Adrenal gland (tissue), 12 donors: ENCODE data around the gene FAF1. TPM values are rescaled to one million over a fixed set of nuclear protein-coding genes. Genes with fewer than 3 reads are reported as not detected.
A peak's percentile ranks its signal among the peaks of the same experiment; 100 is the strongest.

Source experiments
- DNase-seq, 7 donors: peaks; one replicate each; pipeline ENCODE4 v3.0.0-alpha.2; 2019 to 2020
- H3K27ac ChIP-seq, 5 donors: fragments of 200-600 bp; sonication (generic) in 4 of 5; 1 replicate in 3 of 5; 2 replicates in 2 of 5; pipeline versions ENCODE4 v1.5.1 to v1.8.0; 2016 to 2020; ENCODE audit warnings: mild to moderate bottlenecking in 1 of 5
- H3K27me3 ChIP-seq: fragments of 200-600 bp; 2 replicates; pipeline ENCODE4 v1.8.0; 2021
- H3K36me3 ChIP-seq, 2 donors: fragments of 200-600 bp; replicated peaks in 1 of 2; 1 replicate in 1 of 2; 2 replicates in 1 of 2; pipeline versions ENCODE4 v1.5.1 to v1.8.0; 2018 to 2022
- H3K4me1 ChIP-seq, 2 donors: fragments of 200-600 bp; replicated peaks in 1 of 2; 1 replicate in 1 of 2; 2 replicates in 1 of 2; pipeline versions ENCODE4 v1.5.1 to v1.8.0; 2018 to 2021
- H3K4me3 ChIP-seq, 4 donors: fragments of 200-600 bp; sonication (generic) in 3 of 4; one replicate each; pipeline ENCODE4 v1.5.1; 2016 to 2018
- H3K9me3 ChIP-seq, 3 donors: fragments of 200-600 bp; sonication (generic) in 1 of 3; replicated peaks in 1 of 3; 1 replicate in 2 of 3; 2 replicates in 1 of 3; pipeline versions ENCODE4 v1.5.1 to v1.8.0; 2016 to 2021
- CTCF ChIP-seq, 6 experiments: fragments of 450-650 bp in 4 of 6; fragments of 200-600 bp in 2 of 6; sonication (generic) in 1 of 6; IDR thresholded peaks; 1 replicate in 5 of 6; 2 replicates in 1 of 6; pipeline versions ENCODE4 v1.5.1 to v1.8.0; 2016 to 2021; ENCODE audit warnings: antibody characterized with exemption in 6 of 6, mild to moderate bottlenecking in 2 of 6, moderate library complexity in 1 of 6
- POLR2A ChIP-seq, 2 donors: fragments of 450-650 bp; IDR thresholded peaks; one replicate each; pipeline ENCODE4 v1.6.1; 2017; ENCODE audit warnings: antibody characterized with exemption in 2 of 2, mild to moderate bottlenecking in 2 of 2, moderate library complexity in 1 of 2
- WGBS, 4 donors: extraction: QIAGEN DNeasy Blood & Tissue Kit in 2 of 4; methylation state at CpG; one replicate each; pipeline versions ENCODE4 v1.1.5 to v1.1.7; 2013 to 2017; 5-methylcytosine and 5-hydroxymethylcytosine counted together
- intact Hi-C, 2 donors: fragments of 100-400 bp; cut with DNase I; formaldehyde crosslinking; loops; one replicate each; pipeline versions ENCODE4 v1.14.1 to v1.15.0; 2022 to 2023
- polyA plus RNA-seq, 3 donors: library from polyadenylated mRNA; stranded (reverse); fragments of 200-250 nt in 2 of 3; fragments of 350-450 nt in 1 of 3; fragmentation: Illumina TruSeq in 1 of 3; extraction: RNeasy Lipid Tissue Mini Kit (QIAGEN cat#74804) in 1 of 3; gene quantifications; one replicate each; pipeline ENCODE4 v1.2.3, GENCODE V29; 2013 to 2014
- total RNA-seq, 9 donors: library from RNA; depleted of rRNA in 4 of 9; stranded (reverse); fragments of >200 nt in 4 of 9; fragments of 120-200 nt in 1 of 9; fragmentation: NEBNext Ultra II Directional in 1 of 9; extraction: Animal tissue kit (Norgen Biotek cat#: 25700) in 1 of 9; gene quantifications; one replicate each; pipeline versions ENCODE4 v1.1.0 to v1.2.4, GENCODE V29; 2013 to 2023
- donor health status: healthy with polysubstance abuse.
- donor health status: Bipolar disorder and iron deficiency.
- donor health status: DM: yes; HTN: yes; CAD: no.
- donor health status: DM: no; HTN: no; CAD: no.
- donor health status: DM: no; HTN: no; CAD: no.
- donor health status: DM: yes; HTN: yes; CAD: no.

The FAF1 gene
- total and polyA plus RNA-seq, 12 donors = 23.4 to 88.4 (median 44.5) TPM

- Histone ChIP-seq H3K27me3 (no peaks in the 10 kb centered on the region), H3K36me3 (no peaks in the 10 kb centered on the region), H3K27ac (no peak overlapping the region), H3K9me3 (no peaks in the 10 kb centered on the region), H3K4me1 (no peaks in the 10 kb centered on the region), H3K4me3 (no peak overlapping the region)
- TF ChIP-seq POLR2A (IDR thresholded peaks at IDR 0.05) = no peak
- TF ChIP-seq CTCF (IDR thresholded peaks at IDR 0.05) = peak in 3 of 6 experiments; percentile 15 to 25 (median 25)
- intact Hi-C loops = no loop called here
- no peak for DNase-seq
- WGBS, 4 donors = 94 to 98% (median 96%) methylated on average over 3 to 6 of the region's 6 CpGs
Observed at GRCh38 chr1:50620680-50621329, 339.3 kb downstream of the FAF1 start.

GRCh38 chr1:50615036-50615750 is 344.9 kb downstream of the FAF1 start:
- no peak overlapping the region for H3K4me3 ChIP-seq
- no peaks in the 10 kb centered on the region for H3K36me3 ChIP-seq
- no peaks in the 10 kb centered on the region for H3K9me3 ChIP-seq
- DNase-seq = no peak
- no peak overlapping the region for H3K27ac ChIP-seq
- H3K4me1 ChIP-seq = no peaks in the 10 kb centered on the region
- no peak for TF ChIP-seq POLR2A (IDR thresholded peaks at IDR 0.05)
- no peak for TF ChIP-seq CTCF (IDR thresholded peaks at IDR 0.05)
- intact Hi-C loops = no loop called here
- H3K27me3 ChIP-seq = no peaks in the 10 kb centered on the region
- WGBS, 4 donors = 97 to 100% (median 99%) methylated on average over 2 of the region's 2 CpGs

DNA sequence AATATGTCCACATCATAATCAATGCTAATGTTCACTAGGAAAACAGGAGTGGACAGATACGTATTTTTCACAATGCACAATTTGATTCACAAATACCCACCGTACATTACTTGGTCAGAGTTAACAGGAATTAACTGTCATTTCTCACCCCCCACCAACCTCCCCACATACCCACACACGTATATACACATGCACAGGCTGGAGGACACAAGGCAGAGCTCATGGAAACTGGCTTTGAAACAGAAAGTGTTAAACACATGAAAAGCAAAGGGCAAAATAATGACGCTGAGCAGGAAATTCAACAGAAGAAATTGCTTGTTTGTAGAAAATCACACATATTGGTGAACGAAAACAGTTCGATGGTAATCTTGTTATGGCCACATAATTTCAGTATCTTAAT is 348.4 kb downstream of the FAF1 start:
- Histone ChIP-seq H3K9me3 (no peaks in the 10 kb centered on the region), H3K4me3 (no peak overlapping the region), H3K27ac (no peak overlapping the region), H3K4me1 (no peaks in the 10 kb centered on the region), H3K27me3 (no peaks in the 10 kb centered on the region), H3K36me3 (no peaks in the 10 kb centered on the region)
- TF ChIP-seq POLR2A (IDR thresholded peaks at IDR 0.05) (no peak), CTCF (IDR thresholded peaks at IDR 0.05) (no peak)
- WGBS, 4 donors = 84 to 89% (median 87%) methylated on average over 6 of the region's 6 CpGs
- intact Hi-C loops = no loop called here
- no peak for DNase-seq

DNA sequence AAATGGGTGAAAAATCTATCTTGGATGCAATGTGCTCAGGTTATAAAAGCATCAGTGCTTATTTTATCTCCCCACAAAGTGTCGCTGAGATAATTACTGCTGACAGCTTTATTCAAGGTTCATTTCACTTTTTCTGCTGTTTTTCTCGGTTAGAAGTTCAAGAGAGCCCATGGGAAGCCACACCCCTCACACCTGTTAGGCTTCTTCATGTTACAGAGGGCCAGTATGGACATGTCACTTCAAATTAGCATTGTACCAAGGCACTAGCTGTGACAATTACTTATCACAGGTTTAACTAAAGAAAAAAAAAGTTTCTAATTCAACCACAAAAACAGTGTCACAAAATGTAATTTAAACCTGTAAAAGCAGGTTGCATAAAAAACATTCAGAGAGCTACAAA is 349.5 kb downstream of the FAF1 start:
- Histone ChIP-seq H3K4me1 (no peaks in the 10 kb centered on the region), H3K36me3 (no peaks in the 10 kb centered on the region), H3K9me3 (no peaks in the 10 kb centered on the region), H3K4me3 (no peak overlapping the region), H3K27ac (no peak overlapping the region), H3K27me3 (no peaks in the 10 kb centered on the region)
- intact Hi-C loops = no loop called here
- DNase-seq = no peak
- WGBS, 4 donors = 75 to 85% (median 79%) methylated on average over 2 of the region's 2 CpGs
- no peak for TF ChIP-seq CTCF (IDR thresholded peaks at IDR 0.05)
- TF ChIP-seq POLR2A (IDR thresholded peaks at IDR 0.05) = no peak
